ENCODE results near the gene HAPLN1. TPM values are rescaled to one million over a fixed set of nuclear protein-coding genes. Genes with fewer than 3 reads are reported as not detected.
A peak's percentile ranks its signal among the peaks of the same experiment; 100 is the strongest.

Gene HAPLN1
- total RNA-seq, 1 donor from 2014 or later: 5.7 TPM

GRCh38 chr5:83715236-83716065 is 5.2 kb downstream of the HAPLN1 start:
- H3K27me3 Mint-ChIP-seq (ENCODE audit: insufficient read depth, low read depth): no peaks in the 10 kb centered on the region
- no peaks in the 10 kb centered on the region for H3K79me2 ChIP-seq (ENCODE audit: low read depth)
- DNase-seq (ENCODE audit: low spot score): no peak
- H4K20me1 ChIP-seq (ENCODE audit: low read depth): no peaks in the 10 kb centered on the region
- no peaks in the 10 kb centered on the region for H3K9me3 ChIP-seq (ENCODE audit: low read depth)
- no peak overlapping the region for H2AFZ ChIP-seq (replicated peaks)
- no peak overlapping the region for H3K9ac ChIP-seq
- H3K4me2 ChIP-seq: no peak overlapping the region
- no peaks in the 10 kb centered on the region for H3K36me3 Mint-ChIP-seq
- no peak overlapping the region for H3K4me3 ChIP-seq
- TF ChIP-seq EZH2 (IDR thresholded peaks at IDR 0.05): no peak
- TF ChIP-seq EZH2phosphoT487 (IDR thresholded peaks at IDR 0.05): no peak
- TF ChIP-seq CTCF (IDR thresholded peaks at IDR 0.05): no peak
- no peaks in the 10 kb centered on the region for H3K27me3 ChIP-seq
- H3K27ac Mint-ChIP-seq: no peak overlapping the region
- H3K36me3 ChIP-seq: no peaks in the 10 kb centered on the region
- no peak overlapping the region for H3K27ac ChIP-seq
- peaks cover 7% of the 10 kb centered on the region for H3F3A ChIP-seq (ENCODE audit: low read depth)
- no peaks in the 10 kb centered on the region for H3K4me1 Mint-ChIP-seq
- no peaks in the 10 kb centered on the region for H3K9me3 Mint-ChIP-seq
- peaks cover 5% of the 10 kb centered on the region for H3K4me1 ChIP-seq
- H3K4me3 Mint-ChIP-seq: no peak overlapping the region

GRCh38 chr5:83714810-83715209 is 5.8 kb downstream of the HAPLN1 start:
- no peaks in the 10 kb centered on the region for H3K9me3 ChIP-seq (ENCODE audit: low read depth)
- no peaks in the 10 kb centered on the region for H4K20me1 ChIP-seq (ENCODE audit: low read depth)
- no peaks in the 10 kb centered on the region for H3K27me3 ChIP-seq
- H3K27me3 Mint-ChIP-seq (ENCODE audit: insufficient read depth, low read depth): no peaks in the 10 kb centered on the region
- DNase-seq (ENCODE audit: low spot score): no peak
- no peaks in the 10 kb centered on the region for H3K4me1 Mint-ChIP-seq
- no peak overlapping the region for H3K9ac ChIP-seq
- peaks cover 5% of the 10 kb centered on the region for H3K4me1 ChIP-seq
- H2AFZ ChIP-seq (replicated peaks): no peak overlapping the region
- H3F3A ChIP-seq (ENCODE audit: low read depth): peaks cover 7% of the 10 kb centered on the region
- no peak overlapping the region for H3K27ac ChIP-seq
- no peak overlapping the region for H3K4me3 ChIP-seq
- H3K4me2 ChIP-seq: no peak overlapping the region
- no peaks in the 10 kb centered on the region for H3K9me3 Mint-ChIP-seq
- no peaks in the 10 kb centered on the region for H3K36me3 Mint-ChIP-seq
- no peak overlapping the region for H3K27ac Mint-ChIP-seq
- TF ChIP-seq EZH2 (IDR thresholded peaks at IDR 0.05): no peak
- TF ChIP-seq EZH2phosphoT487 (IDR thresholded peaks at IDR 0.05): no peak
- H3K4me3 Mint-ChIP-seq: no peak overlapping the region
- no peaks in the 10 kb centered on the region for H3K79me2 ChIP-seq (ENCODE audit: low read depth)
- H3K36me3 ChIP-seq: no peaks in the 10 kb centered on the region

GRCh38 chr5:83711982-83712601 is 8.6 kb downstream of the HAPLN1 start:
- no peaks in the 10 kb centered on the region for H3K79me2 ChIP-seq (ENCODE audit: low read depth)

More at GRCh38 chr5:83711982-83712601, 8.6 kb downstream of the HAPLN1 start:
- Histone ChIP-seq H3K4me3 (no peak overlapping the region), H3K36me3 (no peaks in the 10 kb centered on the region), H3K9ac (no peak overlapping the region), H3K4me2 (no peak overlapping the region), H2AFZ (replicated peaks) (no peak overlapping the region), H3K27ac (no peak overlapping the region), H4K20me1 (ENCODE audit: low read depth) (no peaks in the 10 kb centered on the region), H3F3A (ENCODE audit: low read depth) (peaks cover 4% of the 10 kb centered on the region), H3K4me1 (peaks cover 5% of the 10 kb centered on the region), H3K9me3 (ENCODE audit: low read depth) (no peaks in the 10 kb centered on the region), H3K27me3 (no peaks in the 10 kb centered on the region)
- TF ChIP-seq EZH2phosphoT487 (IDR thresholded peaks at IDR 0.05) (no peak), EZH2 (IDR thresholded peaks at IDR 0.05) (no peak), CTCF (IDR thresholded peaks at IDR 0.05) (peak; percentile 85)
- H3K4me3 Mint-ChIP-seq: no peak overlapping the region
- H3K27ac Mint-ChIP-seq: no peak overlapping the region
- H3K9me3 Mint-ChIP-seq: peaks cover 3% of the 10 kb centered on the region
- no peaks in the 10 kb centered on the region for H3K36me3 Mint-ChIP-seq
- no peaks in the 10 kb centered on the region for H3K4me1 Mint-ChIP-seq
- no peaks in the 10 kb centered on the region for H3K27me3 Mint-ChIP-seq (ENCODE audit: insufficient read depth, low read depth)
- peak; percentile 56 for DNase-seq (ENCODE audit: low spot score)

All from neural progenitor cell (in vitro differentiated cells).